CD14-positive monocyte (primary cell): ENCODE results near the gene CHRD. TPM values are rescaled to one million over a fixed set of nuclear protein-coding genes. Genes with fewer than 3 reads are reported as not detected.

Experiments
- DNase-seq, 3 donors: peaks; one replicate each; pipeline ENCODE4 v3.0.0-alpha.2; 2011 to 2022
- H2AFZ ChIP-seq: 2 replicates; pipeline ENCODE4 v1.6.0; 2012; ENCODE audit warnings: mild to moderate bottlenecking, low read depth, low read length, inconsistent platforms; ENCODE audit not compliant: insufficient read depth, poor library complexity, severe bottlenecking
- H3K27ac ChIP-seq, 2 donors: 1 replicate in 1 of 2; 2 replicates in 1 of 2; pipeline ENCODE4 v1.5.1; 2012 to 2013; ENCODE audit warnings: low read length in 2 of 2, control low read depth in 1 of 2, inconsistent platforms in 1 of 2, low read depth in 1 of 2, mild to moderate bottlenecking in 1 of 2
- H3K27me3 ChIP-seq, 2 donors: one replicate each; pipeline versions ENCODE4 v1.6.0 to v1.6.1; 2011 to 2013; ENCODE audit warnings: low read length in 2 of 2; ENCODE audit not compliant: control insufficient read depth in 2 of 2, insufficient read depth in 2 of 2
- H3K36me3 ChIP-seq, 2 donors: replicated peaks in 1 of 2; 1 replicate in 1 of 2; 2 replicates in 1 of 2; pipeline versions ENCODE4 v1.5.1 to v1.6.1; 2012 to 2013; ENCODE audit warnings: low read length in 2 of 2, control low read depth in 1 of 2, inconsistent platforms in 1 of 2, mild to moderate bottlenecking in 1 of 2; ENCODE audit not compliant: insufficient read depth in 2 of 2, control insufficient read depth in 1 of 2
- H3K4me1 ChIP-seq, 2 donors: 1 replicate in 1 of 2; 2 replicates in 1 of 2; pipeline versions ENCODE4 v1.5.1 to v1.6.1; 2012 to 2013; ENCODE audit warnings: low read length in 2 of 2, control low read depth in 1 of 2, inconsistent platforms in 1 of 2, mild to moderate bottlenecking in 1 of 2, moderate library complexity in 1 of 2; ENCODE audit not compliant: insufficient read depth in 2 of 2, control insufficient read depth in 1 of 2
- H3K4me2 ChIP-seq: replicated peaks from 2 replicates; pipeline ENCODE3; 2012; ENCODE audit warnings: low read length, moderate library complexity, mild to moderate bottlenecking; ENCODE audit not compliant: poor library complexity, severe bottlenecking; ENCODE audit errors: extremely low read depth
- H3K4me3 ChIP-seq, 3 experiments: fragments of 200-600 bp in 1 of 3; sonication (generic) in 1 of 3; replicated peaks in 1 of 3; 1 replicate in 2 of 3; 2 replicates in 1 of 3; pipeline ENCODE4 v1.5.1; 2011 to 2013; ENCODE audit warnings: low read length in 3 of 3, mild to moderate bottlenecking in 3 of 3, control low read depth in 2 of 3, low read depth in 2 of 3, inconsistent platforms in 1 of 3, moderate library complexity in 1 of 3
- H3K79me2 ChIP-seq: 2 replicates; pipeline ENCODE4 v1.6.0; 2012; ENCODE audit warnings: mild to moderate bottlenecking, control low read depth, inconsistent platforms, low read length, moderate library complexity; ENCODE audit not compliant: insufficient read depth
- H3K9ac ChIP-seq: 2 replicates; pipeline ENCODE4 v1.6.0; 2017; ENCODE audit warnings: low read length, mild to moderate bottlenecking; ENCODE audit not compliant: insufficient read depth, poor library complexity, severe bottlenecking
- H3K9me3 ChIP-seq, 2 donors: replicated peaks in 1 of 2; 1 replicate in 1 of 2; 2 replicates in 1 of 2; pipeline versions ENCODE4 v1.5.1 to v1.6.1; 2012 to 2013; ENCODE audit warnings: low read length in 2 of 2, control low read depth in 1 of 2; ENCODE audit not compliant: control insufficient read depth in 1 of 2, insufficient read depth in 1 of 2
- H4K20me1 ChIP-seq: 2 replicates; pipeline ENCODE4 v1.6.0; 2012; ENCODE audit warnings: mild to moderate bottlenecking, low read length, control low read depth, moderate library complexity; ENCODE audit not compliant: insufficient read depth
- H3K27ac Mint-ChIP-seq, 7 donors: one replicate each; pipeline ENCODE4 v1.8.0; 2020; ENCODE audit warnings: mild to moderate bottlenecking in 7 of 7, mixed read lengths in 7 of 7, moderate library complexity in 6 of 7, inconsistent platforms in 2 of 7
- H3K27me3 Mint-ChIP-seq, 3 donors: one replicate each; pipeline ENCODE4 v1.8.0; 2021 to 2022; ENCODE audit warnings: low read depth in 3 of 3, mild to moderate bottlenecking in 3 of 3, mixed read lengths in 3 of 3, moderate library complexity in 3 of 3, inconsistent platforms in 1 of 3
- H3K36me3 Mint-ChIP-seq, 2 donors: one replicate each; pipeline ENCODE4 v1.8.0; 2020; ENCODE audit warnings: mixed read lengths in 2 of 2, inconsistent platforms in 1 of 2, mild to moderate bottlenecking in 1 of 2
- H3K4me1 Mint-ChIP-seq: one replicate; pipeline ENCODE4 v1.8.0; 2020; ENCODE audit warnings: mild to moderate bottlenecking, mixed read lengths
- H3K4me3 Mint-ChIP-seq, 2 donors: one replicate each; pipeline ENCODE4 v1.8.0; 2020; ENCODE audit warnings: mild to moderate bottlenecking in 2 of 2, mixed read lengths in 2 of 2, moderate library complexity in 1 of 2
- H3K9me3 Mint-ChIP-seq, 7 donors: one replicate each; pipeline ENCODE4 v1.8.0; 2020 to 2022; ENCODE audit warnings: mixed read lengths in 7 of 7, mild to moderate bottlenecking in 6 of 7, moderate library complexity in 6 of 7, inconsistent platforms in 2 of 7
- WGBS: methylation state at CpG from one replicate; pipeline ENCODE4 v1.1.5; 2013; ENCODE audit warnings: missing lambda C conversion rate; ENCODE audit not compliant: insufficient coverage; 5-methylcytosine and 5-hydroxymethylcytosine counted together
- intact Hi-C, 2 donors: fragments of 100-400 bp; cut with micrococcal nuclease; formaldehyde crosslinking; loops; one replicate each; pipeline versions ENCODE4 v1.15.0 to v1.15.1; 2023
- polyA plus RNA-seq, 3 donors: library from polyadenylated mRNA; depleted of rRNA in 1 of 3; unstranded in 2 of 3; stranded (reverse) in 1 of 3; fragments of 300-500 nt in 2 of 3; fragments of >200 nt in 1 of 3; fragmentation: Illumina TruSeq in 2 of 3; gene quantifications; 1 replicate in 2 of 3; 2 replicates in 1 of 3; pipeline ENCODE4 v1.2.3, GENCODE V29; 2012 to 2021
- TF ChIP-seq, protein P1 (sequence below): fragments of 200-600 bp; IDR thresholded peaks from one replicate; pipeline ENCODE4 v1.8.0; 2022; ENCODE audit warnings: antibody characterized with exemption, mild to moderate bottlenecking

The CHRD gene
- polyA plus RNA-seq, 3 donors = 0.03 TPM; not detected in 2

DNA sequence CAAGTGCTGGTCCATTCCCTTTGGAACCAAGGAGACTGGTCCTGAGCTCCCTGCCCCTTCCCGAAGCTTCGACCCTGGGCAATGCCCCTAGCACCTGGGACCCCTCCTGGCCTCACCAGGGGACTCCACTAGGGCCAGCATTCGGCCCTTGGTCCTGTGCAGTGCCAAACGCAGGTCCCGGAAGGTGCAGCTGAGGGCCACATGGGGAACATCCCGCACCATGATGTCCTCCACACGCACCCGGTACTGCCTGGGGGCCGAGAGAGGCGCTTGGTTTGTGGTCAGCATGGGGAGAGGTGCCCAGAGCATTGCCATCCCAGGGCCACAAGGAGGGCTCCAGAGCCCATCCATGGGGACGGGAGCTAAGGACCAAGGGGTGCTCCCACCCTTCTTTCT, 26.3 kb upstream of the CHRD start:
- Mint-ChIP-seq H3K27me3 (peaks cover 0 to 8% (median 3%) of the 10 kb centered on the region in 3 donors), H3K36me3 (no peaks in the 10 kb centered on the region), H3K27ac (no peak overlapping the region), H3K4me1 (no peaks in the 10 kb centered on the region), H3K9me3 (peaks cover 0 to 1% (median 0%) of the 10 kb centered on the region in 7 donors), H3K4me3 (no peak overlapping the region)
- H3K9ac ChIP-seq = no peak overlapping the region
- no peaks in the 10 kb centered on the region for H3K36me3 ChIP-seq
- intact Hi-C loops = no loop called here
- no peaks in the 10 kb centered on the region for H3K27me3 ChIP-seq
- H3K27ac ChIP-seq = no peak overlapping the region
- H2AFZ ChIP-seq = no peak overlapping the region
- 97% methylated on average over 11 of the region's 11 CpGs for WGBS
- H3K4me3 ChIP-seq = no peak overlapping the region
- no peaks in the 10 kb centered on the region for H3K9me3 ChIP-seq
- H3K79me2 ChIP-seq = no peaks in the 10 kb centered on the region
- H3K4me2 ChIP-seq = no peak overlapping the region
- H3K4me1 ChIP-seq = no peaks in the 10 kb centered on the region
- TF ChIP-seq, protein P1, sequence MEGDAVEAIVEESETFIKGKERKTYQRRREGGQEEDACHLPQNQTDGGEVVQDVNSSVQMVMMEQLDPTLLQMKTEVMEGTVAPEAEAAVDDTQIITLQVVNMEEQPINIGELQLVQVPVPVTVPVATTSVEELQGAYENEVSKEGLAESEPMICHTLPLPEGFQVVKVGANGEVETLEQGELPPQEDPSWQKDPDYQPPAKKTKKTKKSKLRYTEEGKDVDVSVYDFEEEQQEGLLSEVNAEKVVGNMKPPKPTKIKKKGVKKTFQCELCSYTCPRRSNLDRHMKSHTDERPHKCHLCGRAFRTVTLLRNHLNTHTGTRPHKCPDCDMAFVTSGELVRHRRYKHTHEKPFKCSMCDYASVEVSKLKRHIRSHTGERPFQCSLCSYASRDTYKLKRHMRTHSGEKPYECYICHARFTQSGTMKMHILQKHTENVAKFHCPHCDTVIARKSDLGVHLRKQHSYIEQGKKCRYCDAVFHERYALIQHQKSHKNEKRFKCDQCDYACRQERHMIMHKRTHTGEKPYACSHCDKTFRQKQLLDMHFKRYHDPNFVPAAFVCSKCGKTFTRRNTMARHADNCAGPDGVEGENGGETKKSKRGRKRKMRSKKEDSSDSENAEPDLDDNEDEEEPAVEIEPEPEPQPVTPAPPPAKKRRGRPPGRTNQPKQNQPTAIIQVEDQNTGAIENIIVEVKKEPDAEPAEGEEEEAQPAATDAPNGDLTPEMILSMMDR = no peak
- no peak for DNase-seq
- H4K20me1 ChIP-seq = no peaks in the 10 kb centered on the region

DNA sequence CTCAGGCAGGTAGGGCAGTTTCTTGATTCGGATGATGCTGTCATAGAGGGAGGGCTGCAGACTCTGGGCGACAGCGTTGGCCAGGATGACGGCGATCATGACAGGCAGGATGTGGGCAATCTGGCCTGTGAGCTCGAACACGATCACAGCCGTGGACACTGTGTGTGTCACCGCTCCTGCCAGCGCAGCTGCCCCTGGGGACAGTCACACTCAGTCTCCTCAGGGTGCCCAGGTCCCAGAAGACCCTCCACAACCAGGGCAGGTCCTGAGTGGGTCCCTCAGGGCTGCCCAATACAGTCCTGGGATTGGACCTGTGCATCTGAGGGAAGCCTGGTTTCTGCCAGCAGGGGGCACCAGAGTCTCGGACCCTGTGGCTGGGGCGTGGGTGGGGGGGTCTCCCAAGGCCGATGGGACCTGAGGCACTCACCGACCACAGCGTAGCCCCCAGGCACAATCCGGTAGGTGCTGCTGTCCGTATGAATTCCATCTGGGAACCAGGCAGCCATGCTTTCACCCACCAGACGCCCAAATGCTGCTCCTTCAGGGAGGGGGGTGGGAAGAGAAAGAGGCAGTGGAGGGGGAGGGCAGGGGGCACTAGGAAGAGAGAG, 25.6 kb upstream of the CHRD start:
- intact Hi-C loops = no loop called here
- H3K9ac ChIP-seq = no peak overlapping the region
- H3K27ac ChIP-seq = no peak overlapping the region
- Mint-ChIP-seq H3K27me3 (peaks cover 2 to 8% (median 4%) of the 10 kb centered on the region in 3 donors), H3K36me3 (no peaks in the 10 kb centered on the region), H3K9me3 (peaks cover 0 to 1% (median 0%) of the 10 kb centered on the region in 7 donors), H3K27ac (no peak overlapping the region), H3K4me1 (no peaks in the 10 kb centered on the region), H3K4me3 (no peak overlapping the region)
- peak; percentile 29 to 48 (median 40) for DNase-seq
- no peak overlapping the region for H3K4me2 ChIP-seq
- H3K9me3 ChIP-seq = no peaks in the 10 kb centered on the region
- no peaks in the 10 kb centered on the region for H3K4me1 ChIP-seq
- no peak overlapping the region for H3K4me3 ChIP-seq
- H3K79me2 ChIP-seq = no peaks in the 10 kb centered on the region
- H3K27me3 ChIP-seq = no peaks in the 10 kb centered on the region
- H4K20me1 ChIP-seq = no peaks in the 10 kb centered on the region
- H2AFZ ChIP-seq = no peak overlapping the region
- 49% methylated on average over 16 of the region's 18 CpGs for WGBS
- TF ChIP-seq, protein P1 = peak; percentile 86
- no peaks in the 10 kb centered on the region for H3K36me3 ChIP-seq
